ENCODE measurements around the gene SPEG. TPM values are rescaled to one million over a fixed set of nuclear protein-coding genes. Genes with fewer than 3 reads are reported as not detected.

SPEG gene
- polyA plus RNA-seq, 2 of the 4 experiments (the other 2 are of a cell fraction) = 2.3 to 11.5 TPM

- FAIRE-seq (no peak), ATAC-seq (no peak), DNase-seq (ENCODE audit: low read depth in 1 of 2, low spot score in 1 of 2) (no peak)
- Histone ChIP-seq H3K9me3 (no peaks in the 10 kb centered on the region), H3K27ac (no peak overlapping the region), H3K4me2 (no peak overlapping the region), H3K4me3 (no peak overlapping the region), H3K4me1 (peaks cover 17% of the 10 kb centered on the region)
- ChIA-PET CTCF (interaction anchor here (2.7 to 89.4 kb wide), 3 partner anchors 4 to 70 kb away, joined by 15 to 3291 read pairs (median 3291); partner anchors contain the start of genes ASIC4, CHPF, GMPPA and SPEG), POLR2A (no interaction called here)
- WGBS (ENCODE audit: missing lambda C conversion rate) = 84% methylated on average over 17 of the region's 18 CpGs
- no peak for TF ChIP-seq ESRRA (IDR thresholded peaks at IDR 0.05; ENCODE audit: borderline replicate concordance, low read length)
- TF ChIP-seq POLR2A (IDR thresholded peaks at IDR 0.05; ENCODE audit: low read length) = no peak
- no peak for TF ChIP-seq FOSB (CRISPR knock-in tag; IDR thresholded peaks at IDR 0.05)
- TF ChIP-seq BHLHE40 (IDR thresholded peaks at IDR 0.05; ENCODE audit: low read depth, low read length) = no peak
- no peak for TF ChIP-seq E2F6 (IDR thresholded peaks at IDR 0.05; ENCODE audit: borderline replicate concordance, low read depth)
- no peak for TF ChIP-seq HDAC2 (IDR thresholded peaks at IDR 0.05)
- no peak for TF ChIP-seq KDM1A (IDR thresholded peaks at IDR 0.05; ENCODE audit: low read depth)
Observed at GRCh38 chr2:219473511-219473910, 38.9 kb downstream of the SPEG start.

- Histone ChIP-seq H3K9me3 (no peaks in the 10 kb centered on the region), H3K4me3 (no peak overlapping the region), H3K27ac (no peak overlapping the region), H3K4me1 (peaks cover 9% of the 10 kb centered on the region), H3K4me2 (no peak overlapping the region)
- CTCF ChIA-PET = interaction anchor here (0.6 to 89.4 kb wide), 8 partner anchors 5 to 117 kb away, joined by 4 to 3291 read pairs (median 6); partner anchors contain the start of genes ASIC4, CHPF, GMPPA and SPEG
- DNase-seq (ENCODE audit: low read depth in 1 of 2, low spot score in 1 of 2) (no peak), ATAC-seq (no peak), FAIRE-seq (no peak)
- TF ChIP-seq FOXS1 (CRISPR knock-in tag; IDR thresholded peaks at IDR 0.05) = no peak
- TF ChIP-seq POLR2AphosphoS2 (conservative IDR thresholded peaks at IDR 0.05; ENCODE audit: low read length) = no peak
- TF ChIP-seq RCOR1 (IDR thresholded peaks at IDR 0.05; ENCODE audit: low read depth, low read length) = no peak
- no peak for TF ChIP-seq RNF2 (IDR thresholded peaks at IDR 0.05; ENCODE audit: borderline replicate concordance, low read depth)
- no peak for TF ChIP-seq MAZ (IDR thresholded peaks at IDR 0.05; ENCODE audit: borderline replicate concordance, low read depth, low read length)
- TF ChIP-seq HDAC2 (IDR thresholded peaks at IDR 0.05) = no peak
- no peak for TF ChIP-seq FOSB (CRISPR knock-in tag; IDR thresholded peaks at IDR 0.05)
- no peak for TF ChIP-seq KDM1A (IDR thresholded peaks at IDR 0.05; ENCODE audit: low read depth)
- POLR2A ChIA-PET = no interaction called here
- WGBS (ENCODE audit: missing lambda C conversion rate) = 71% methylated on average over 11 of the region's 11 CpGs
Observed at GRCh38 chr2:219474285-219475060, 39.8 kb downstream of the SPEG start.

- ATAC-seq (no peak), FAIRE-seq (no peak), DNase-seq (ENCODE audit: low read depth in 1 of 2, low spot score in 1 of 2) (no peak)
- Histone ChIP-seq H3K4me3 (no peak overlapping the region), H3K9me3 (no peaks in the 10 kb centered on the region), H3K4me1 (peaks cover 5% of the 10 kb centered on the region; the same call in 2 of the 3 replicates), H3K4me2 (no peak overlapping the region), H3K27ac (no peak overlapping the region)
- CTCF ChIA-PET = interaction anchor here (0.5 to 89.4 kb wide), 9 partner anchors 5 to 417 kb away, joined by 3 to 3291 read pairs (median 4); partner anchors contain the start of genes ASIC4, CHPF, GMPPA and SPEG
- WGBS (ENCODE audit: missing lambda C conversion rate) = 67% methylated on average over 6 of the region's 6 CpGs
- TF ChIP-seq HOXA7 (CRISPR knock-in tag; IDR thresholded peaks at IDR 0.05) (no peak), ZFP36 (IDR thresholded peaks at IDR 0.05; ENCODE audit: borderline replicate concordance, partially characterized antibody) (no peak)
- POLR2A ChIA-PET = no interaction called here
Observed at GRCh38 chr2:219475278-219475677, 40.6 kb downstream of the SPEG start.

GRCh38 chr2:219475697-219476651 lies 41.3 kb downstream of the SPEG start:
- peak; percentile 63 to 74 for DNase-seq (ENCODE audit: low read depth in 1 of 2, low spot score in 1 of 2)
- 20% methylated on average over 9 of the region's 14 CpGs for WGBS (ENCODE audit: missing lambda C conversion rate)
- peak overlapping the region; percentile 3; the same call in 2 of the 3 replicates for H3K4me3 ChIP-seq
- ATAC-seq = peak; percentile 81 to 93
- CTCF ChIA-PET = interaction anchor here (0.5 to 89.4 kb wide), 15 partner anchors 6 to 418 kb away, joined by 3 to 3291 read pairs (median 4); partner anchors contain the start of genes ASIC4, CHPF, GMPPA and SPEG
- H3K27ac ChIP-seq = peak overlapping the region in 1 of 2 experiments; percentile 59; a peak in 3 of 6 replicates
- peaks cover 5% of the 10 kb centered on the region; the same call in 2 of the 3 replicates for H3K4me1 ChIP-seq
- POLR2A ChIA-PET = no interaction called here
- H3K9me3 ChIP-seq = no peaks in the 10 kb centered on the region
- no peak for FAIRE-seq
- H3K4me2 ChIP-seq = peak overlapping the region; percentile 50
- no peak for TF ChIP-seq NFE2L2 (conservative IDR thresholded peaks at IDR 0.05; ENCODE audit: low read length)
- no peak for TF ChIP-seq POLR2A (IDR thresholded peaks at IDR 0.05; ENCODE audit: low read length)
- TF ChIP-seq SMC3 (IDR thresholded peaks at IDR 0.05) = peak; percentile 77
- no peak for TF ChIP-seq JUN (IDR thresholded peaks at IDR 0.05)
- no peak for TF ChIP-seq HES2 (IDR thresholded peaks at IDR 0.05)
- TF ChIP-seq MYC (IDR thresholded peaks at IDR 0.05; ENCODE audit: borderline replicate concordance, low read length) = no peak
- no peak for TF ChIP-seq GATA3 (IDR thresholded peaks at IDR 0.05; ENCODE audit: borderline replicate concordance)
- TF ChIP-seq RAD21 (conservative IDR thresholded peaks at IDR 0.05 in 1 of 2, IDR thresholded peaks at IDR 0.05 in 1 of 2) = peak; percentile 79 to 84
- no peak for TF ChIP-seq ZSCAN20 (CRISPR knock-in tag; IDR thresholded peaks at IDR 0.05)
- no peak for TF ChIP-seq USF2 (IDR thresholded peaks at IDR 0.05)
- no peak for TF ChIP-seq PHF8 (IDR thresholded peaks at IDR 0.05; ENCODE audit: borderline replicate concordance, low read depth)
- no peak for TF ChIP-seq MAZ (IDR thresholded peaks at IDR 0.05; ENCODE audit: borderline replicate concordance, low read depth, low read length)
- no peak for TF ChIP-seq CBX8 (IDR thresholded peaks at IDR 0.05)
- no peak for TF ChIP-seq EHMT2 (IDR thresholded peaks at IDR 0.05; ENCODE audit: low read depth)

Data from A549 (cell line).